K562 (cell line): ENCODE results near the gene CAPN12. TPM values are rescaled to one million over a fixed set of nuclear protein-coding genes. Genes with fewer than 3 reads are reported as not detected.

ENCODE experiments used
- ATAC-seq: fragments of 200-7000 bp; cut with Tn5 transposase; 3 replicates; pipeline ENCODE4 v1.9.1; 2020; ENCODE audit warnings: moderate library complexity
- BruUV-seq: library from RNA; stranded (reverse); fragments of 400-500 nt; replicated peaks from 2 replicates; lab custom pipeline; 2021; lab: Mats Ljungman, UMichigan
- CTCF ChIA-PET: fragments of 300-600 bp; formaldehyde crosslinking; extraction: SDS; loops from one replicate; lab custom pipeline; 2021; ENCODE audit warnings: low intra/inter-chr PET ratio; lab: Yijun Ruan, JAX
- POLR2A ChIA-PET: fragments of 300-600, 350-650 bp; sonication (Branson Sonifier 250); formaldehyde crosslinking; extraction: SDS; loops from one replicate; lab custom pipeline; 2021; ENCODE audit warnings: antibody characterized with exemption, inconsistent platforms; lab: Yijun Ruan, JAX
- DNase-seq, 4 experiments: peaks; one replicate each; pipeline versions ENCODE4 v3.0.0 to v3.0.0-alpha.2; 2011 to 2018; ENCODE audit warnings: low spot score in 3 of 4, mixed read lengths in 3 of 4; ENCODE audit errors: extremely low read depth in 1 of 4
- FAIRE-seq: peaks from 2 replicates; lab custom pipeline; 2011; peaks lifted over from hg19 to GRCh38; lab: Jason Lieb, UNC
- H2AFZ ChIP-seq: 2 replicates; pipeline ENCODE4 v1.6.0; 2011; ENCODE audit warnings: low read depth, low read length, control low read depth, inconsistent platforms
- H3K27ac ChIP-seq: fragments of 200-600 bp; 3 replicates; pipeline ENCODE4 v1.8.0; 2011; ENCODE audit warnings: low read depth, mild to moderate bottlenecking, control low read depth, inconsistent platforms, low read length, moderate library complexity, mixed read lengths; ENCODE audit errors: extremely low read depth
- H3K27me3 ChIP-seq, 2 experiments: fragments of 300-600 bp in 1 of 2; 2 replicates in 1 of 2; 3 replicates in 1 of 2; pipeline versions ENCODE4 v1.6.0 to v1.8.0; 2011; ENCODE audit warnings: inconsistent platforms in 2 of 2, low read length in 2 of 2, mild to moderate bottlenecking in 1 of 2, mixed read lengths in 1 of 2, moderate library complexity in 1 of 2; ENCODE audit not compliant: control insufficient read depth in 2 of 2, insufficient read depth in 2 of 2
- H3K36me3 ChIP-seq: fragments of 300-600 bp; 3 replicates; pipeline ENCODE4 v1.8.0; 2011; ENCODE audit warnings: mild to moderate bottlenecking, low read length, inconsistent platforms; ENCODE audit not compliant: control insufficient read depth, insufficient read depth
- H3K4me1 ChIP-seq, 2 experiments: fragments of 200-600 bp in 1 of 2; replicated peaks in 1 of 2; 2 replicates in 1 of 2; 3 replicates in 1 of 2; pipeline versions ENCODE4 v1.5.1 to v1.8.0; 2011; ENCODE audit warnings: inconsistent platforms in 2 of 2, low read length in 2 of 2, mild to moderate bottlenecking in 1 of 2, mixed read lengths in 1 of 2, moderate library complexity in 1 of 2; ENCODE audit not compliant: control insufficient read depth in 2 of 2, insufficient read depth in 2 of 2
- H3K4me2 ChIP-seq: 2 replicates; pipeline ENCODE4 v1.6.1; 2011; ENCODE audit warnings: low read length, control low read depth, inconsistent platforms, mixed read lengths; ENCODE audit not compliant: insufficient read depth
- H3K4me3 ChIP-seq: fragments of 200-600 bp; sonication (generic), shearing (Covaris generic); 2 replicates; pipeline ENCODE4 v1.5.1; 2016; ENCODE audit warnings: control low read depth, inconsistent platforms
- H3K79me2 ChIP-seq: fragments of 200-600 bp; 3 replicates; pipeline ENCODE4 v1.8.0; 2011; ENCODE audit warnings: low read length, inconsistent platforms; ENCODE audit not compliant: control insufficient read depth, insufficient read depth
- H3K9ac ChIP-seq, 2 experiments: 2 replicates each; pipeline versions ENCODE4 v1.6.0 to v1.6.1; 2011; ENCODE audit warnings: low read depth in 2 of 2, low read length in 2 of 2, control low read depth in 1 of 2, inconsistent platforms in 1 of 2, mild to moderate bottlenecking in 1 of 2, mixed read lengths in 1 of 2; ENCODE audit not compliant: insufficient read depth in 1 of 2
- H3K9me1 ChIP-seq: one replicate; pipeline ENCODE4 v1.6.0; 2011; ENCODE audit warnings: inconsistent platforms, mild to moderate bottlenecking, low read length, moderate library complexity; ENCODE audit not compliant: control insufficient read depth, insufficient read depth
- H3K9me3 ChIP-seq: replicated peaks from 2 replicates; pipeline ENCODE4 v1.5.1; 2011; ENCODE audit warnings: low read depth, low read length, inconsistent platforms; ENCODE audit not compliant: control insufficient read depth, insufficient read depth
- H4K20me1 ChIP-seq: replicated peaks from 2 replicates; pipeline ENCODE4 v1.6.1; 2011; ENCODE audit warnings: low read length, inconsistent platforms, mixed read lengths; ENCODE audit not compliant: control insufficient read depth, insufficient read depth
- ATF6 ChIP-seq: sonication (generic); formaldehyde crosslinking; IDR thresholded peaks from 2 replicates; pipeline ENCODE4 v1.4.0; 2020; ENCODE audit warnings: mild to moderate bottlenecking, missing genetic modification reagents
- CBX2 ChIP-seq: fragments of 200-600 bp; sonication (generic); IDR thresholded peaks from one replicate; pipeline ENCODE4 v1.6.1; 2012; ENCODE audit warnings: mild to moderate bottlenecking, low read length, inconsistent platforms; ENCODE audit not compliant: insufficient read depth, poor library complexity, severe bottlenecking
- CREM ChIP-seq: IDR thresholded peaks from 2 replicates; pipeline ENCODE4 v1.6.1; 2014; ENCODE audit warnings: antibody characterized with exemption, low read depth
- GATA2 ChIP-seq: sonication (generic); formaldehyde crosslinking; IDR thresholded peaks from 2 replicates; pipeline ENCODE4 v1.4.0; 2020; ENCODE audit warnings: mild to moderate bottlenecking, missing genetic modification reagents
- POLR2G ChIP-seq: fragments of 200-400 bp; formaldehyde crosslinking; IDR thresholded peaks from 2 replicates; pipeline ENCODE4 v1.6.1; 2017; ENCODE audit warnings: low read depth, mild to moderate bottlenecking, antibody characterized with exemption, low read length, moderate library complexity
- RUNX1 ChIP-seq: sonication (generic); IDR thresholded peaks from 2 replicates; pipeline ENCODE4 v1.6.1; 2016; ENCODE audit warnings: antibody characterized with exemption, low read depth
- TAL1 ChIP-seq: fragments of 450-650 bp; IDR thresholded peaks from 2 replicates; pipeline ENCODE4 v1.6.1; 2016; ENCODE audit warnings: mild to moderate bottlenecking
- ZNF232 ChIP-seq: sonication (generic); formaldehyde crosslinking; IDR thresholded peaks from 2 replicates; pipeline ENCODE4 v1.8.0; 2022; ENCODE audit warnings: mild to moderate bottlenecking, missing genetic modification reagents
- ZNF318 ChIP-seq, 2 experiments: fragments of 450-650 bp; IDR thresholded peaks; 2 replicates each; pipeline ENCODE4 v1.6.1; 2016; ENCODE audit warnings: mild to moderate bottlenecking in 2 of 2, borderline replicate concordance in 1 of 2, low read depth in 1 of 2, moderate library complexity in 1 of 2
- WGBS: fragments of 100-300 bp; shearing (Covaris generic); methylation state at CpG from one replicate; pipeline ENCODE4 v1.1.6; 2016; ENCODE audit warnings: low coverage, mixed read lengths; ENCODE audit not compliant: insufficient coverage; ENCODE audit errors: missing lambda C conversion rate; 5-methylcytosine and 5-hydroxymethylcytosine counted together
- in situ Hi-C: fragments of 300-500 bp; cut with MboI; formaldehyde crosslinking; loops from 4 replicates; pipeline ENCODE4 v1.15.0; 2018; ENCODE audit warnings: inconsistent platforms, mixed read lengths
- intact Hi-C: fragments of 100-400 bp; cut with micrococcal nuclease; formaldehyde crosslinking; loops from 2 replicates; pipeline ENCODE4 v1.14.2; 2022
- polyA plus RNA-seq, 8 experiments: library from polyadenylated mRNA; depleted of rRNA in 4 of 8; stranded (reverse) in 5 of 8; unstranded in 3 of 8; fragments of >200 nt; fragmentation: Nextera tagmentation in 2 of 8; fragmentation: Illumina TruSeq in 1 of 8; extraction: Ambion mirVana in 2 of 8; extraction: Trizol in 1 of 8; gene quantifications; 2 replicates each; pipeline versions ENCODE4 v1.2.1 to v1.2.3, GENCODE V29; 2011 to 2014; ENCODE audit warnings: inconsistent platforms in 1 of 8, missing spikeins in 1 of 8
- total RNA-seq, 7 experiments: library from RNA; depleted of rRNA in 6 of 7; stranded (reverse); fragments of >200 nt in 6 of 7; fragmentation: Illumina TruSeq in 2 of 7; extraction: Trizol in 2 of 7; gene quantifications; 2 replicates each; pipeline versions ENCODE4 v1.2.1 to v1.2.3, GENCODE V29; 2011 to 2021; ENCODE audit warnings: low replicate concordance in 1 of 7
- TF ChIP-seq, protein P1 (sequence below): sonication (generic); formaldehyde crosslinking; IDR thresholded peaks from 2 replicates; pipeline ENCODE4 v1.8.1; 2022; ENCODE audit warnings: missing genetic modification reagents

The CAPN12 gene
- total and polyA plus RNA-seq, 9 of the 15 experiments (the other 6 are each of a cell fraction or from before 2014, with no cell fraction given) = 0.83 to 7.0 (median 1.6) TPM

- Histone ChIP-seq H3K27me3 (no peaks in the 10 kb centered on the region), H3K9ac (peak overlapping the region in 1 of 2 experiments; percentile 13; a peak in 1 of 4 replicates), H3K4me3 (no peak overlapping the region), H3K36me3 (peaks cover 94% of the 10 kb centered on the region; the same call in 2 of the 3 replicates), H3K79me2 (no peaks in the 10 kb centered on the region; the same call in 2 of the 3 replicates), H4K20me1 (peaks cover 3% of the 10 kb centered on the region; the same call in 1 of the 2 replicates), H3K27ac (no peak overlapping the region), H3K9me3 (no peaks in the 10 kb centered on the region), H2AFZ (no peak overlapping the region), H3K9me1 (no peaks in the 10 kb centered on the region), H3K4me1 (peaks cover 0 to 22% of the 10 kb centered on the region in 2 experiments; a peak in 1 of 5 replicates), H3K4me2 (no peak overlapping the region)
- 97% methylated on average over 15 of the region's 19 CpGs for WGBS
- in situ Hi-C loops (no loop called here), intact Hi-C loops (no loop called here)
- ChIA-PET CTCF (no interaction called here), POLR2A (interaction anchor here (1.2 kb wide), 1 partner anchor 11 kb away, joined by 3 read pairs; no protein-coding TSS in a partner anchor)
- DNase-seq = no peak
- no TSS peak for BruUV-seq
- no peak for FAIRE-seq
- ATAC-seq = no peak
- no peak for TF ChIP-seq CREM
- TF ChIP-seq POLR2G = 0 out of 2 replicates have a peak, but pooled peaks have one; percentile 62
- no peak for TF ChIP-seq ZNF232 (CRISPR knock-in tag)
- TF ChIP-seq TAL1 = no peak
- TF ChIP-seq CBX2 = no peak
- TF ChIP-seq, protein P1, sequence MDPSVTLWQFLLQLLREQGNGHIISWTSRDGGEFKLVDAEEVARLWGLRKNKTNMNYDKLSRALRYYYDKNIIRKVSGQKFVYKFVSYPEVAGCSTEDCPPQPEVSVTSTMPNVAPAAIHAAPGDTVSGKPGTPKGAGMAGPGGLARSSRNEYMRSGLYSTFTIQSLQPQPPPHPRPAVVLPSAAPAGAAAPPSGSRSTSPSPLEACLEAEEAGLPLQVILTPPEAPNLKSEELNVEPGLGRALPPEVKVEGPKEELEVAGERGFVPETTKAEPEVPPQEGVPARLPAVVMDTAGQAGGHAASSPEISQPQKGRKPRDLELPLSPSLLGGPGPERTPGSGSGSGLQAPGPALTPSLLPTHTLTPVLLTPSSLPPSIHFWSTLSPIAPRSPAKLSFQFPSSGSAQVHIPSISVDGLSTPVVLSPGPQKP (CRISPR knock-in tag) = no peak
- TF ChIP-seq GATA2 (CRISPR knock-in tag) = no peak
- TF ChIP-seq RUNX1 = no peak
- TF ChIP-seq ZNF318 (IDR thresholded peaks at IDR 0.05; ENCODE audit: borderline replicate concordance in 1 of 2, low read depth in 1 of 2) = no peak
- no peak for TF ChIP-seq ATF6 (CRISPR knock-in tag)
Observed at GRCh38 chr19:38713227-38713649, 31.0 kb downstream of the CAPN12 start.
